Stimulated activated CD4-positive, alpha-beta T cell treated with anti-CD3 and anti-CD28 coated beads, Interleukin-12 subunit alpha, Interleukin-12 subunit beta, amount 100 ng/mL, for 48 hours (primary cell): ENCODE data around the gene ZNF823.
"Not testable (repeated sequence)": the region's sequence is repeated elsewhere in the genome, so short reads cannot be mapped to it uniquely, and the experiment has no call there.

Source experiments
- DNase-seq, 3 donors: peaks; one replicate each; pipeline ENCODE4 v3.0.0-alpha.2; 2020; ENCODE audit warnings: low read depth in 2 of 3, low spot score in 1 of 3

The ZNF823 gene

GRCh38 chr19:11738746-11739620 lies at the start of gene ZNF823:
Gene ZNF823, minus strand, starts transcription at chr19:11738946. Its CDS starts 127 bp downstream, at chr19:11738819.
- peak; percentile 96 to 99 (median 97) for DNase-seq

GRCh38 chr19:11787536-11787935 lies 48.8 kb upstream of the ZNF823 start:
- DNase-seq: no peak

- DNase-seq: no peak
Measured at GRCh38 chr19:11784356-11784755, 45.6 kb upstream of the ZNF823 start.

- no peak for DNase-seq
Measured at GRCh38 chr19:11783767-11784166, 45.0 kb upstream of the ZNF823 start.

- no peak for DNase-seq
Measured at GRCh38 chr19:11781295-11782057, 42.7 kb upstream of the ZNF823 start.

GRCh38 chr19:11780431-11781020 lies 41.8 kb upstream of the ZNF823 start:
- DNase-seq: no peak

- not testable (repeated sequence) for DNase-seq
Measured at GRCh38 chr19:11776669-11777068, 37.9 kb upstream of the ZNF823 start.

- not testable (repeated sequence) for DNase-seq
Measured at GRCh38 chr19:11771520-11771919, 32.8 kb upstream of the ZNF823 start.

- no peak for DNase-seq
Measured at GRCh38 chr19:11769995-11770394, 31.2 kb upstream of the ZNF823 start.

- peak in 1 of 3 donors; percentile 15 for DNase-seq
Measured at GRCh38 chr19:11767633-11768133, 28.9 kb upstream of the ZNF823 start.

GRCh38 chr19:11766597-11767591 lies 28.1 kb upstream of the ZNF823 start, which contains the start of gene ZNF441:
Gene ZNF441, plus strand, starts transcription at chr19:11767000. Its CDS starts 194 bp downstream, at chr19:11767194.
- DNase-seq: peak; percentile 90 to 95 (median 94)

GRCh38 chr19:11763611-11764010 lies 24.9 kb upstream of the ZNF823 start:
- DNase-seq: no peak

GRCh38 chr19:11763117-11763516 lies 24.4 kb upstream of the ZNF823 start:
- DNase-seq: no peak

- DNase-seq: no peak
Measured at GRCh38 chr19:11759805-11760204, 21.1 kb upstream of the ZNF823 start.

- no peak for DNase-seq
Measured at GRCh38 chr19:11756965-11757364, 18.2 kb upstream of the ZNF823 start.

GRCh38 chr19:11754663-11755062 lies 15.9 kb upstream of the ZNF823 start:
- DNase-seq: no peak

GRCh38 chr19:11752244-11752736 lies 13.5 kb upstream of the ZNF823 start:
- DNase-seq: no peak

- no peak for DNase-seq
Measured at GRCh38 chr19:11749751-11750150, 11.0 kb upstream of the ZNF823 start.

GRCh38 chr19:11747277-11747676 lies 8.5 kb upstream of the ZNF823 start:
- no peak for DNase-seq

- DNase-seq: no peak
Measured at GRCh38 chr19:11745869-11746268, 7.1 kb upstream of the ZNF823 start.
